Mesendoderm (in vitro differentiated cells): ENCODE data around the gene M1AP.

Source experiments
- DNase-seq: peaks from one replicate; pipeline ENCODE4 v3.0.0; 2013
- H2AK5ac ChIP-seq: 2 replicates; pipeline ENCODE4 v1.6.1; 2013; ENCODE audit warnings: low read length, inconsistent platforms
- H2BK120ac ChIP-seq: 2 replicates; pipeline ENCODE4 v1.6.1; 2013; ENCODE audit warnings: low read depth, mild to moderate bottlenecking, low read length, moderate library complexity, mixed read lengths
- H2BK15ac ChIP-seq: replicated peaks from 2 replicates; pipeline ENCODE4 v1.6.1; 2013; ENCODE audit warnings: low read depth, mild to moderate bottlenecking, moderate library complexity
- H2BK5ac ChIP-seq: 2 replicates; pipeline ENCODE4 v1.6.1; 2013; ENCODE audit warnings: low read length, inconsistent platforms
- H3K18ac ChIP-seq: 2 replicates; pipeline ENCODE4 v1.6.1; 2013; ENCODE audit warnings: mild to moderate bottlenecking, low read length, mixed read lengths
- H3K23ac ChIP-seq: one replicate; pipeline ENCODE4 v1.6.1; 2013; ENCODE audit warnings: low read length
- H3K27ac ChIP-seq: 2 replicates; pipeline ENCODE4 v1.5.1; 2013; ENCODE audit warnings: low read depth, mild to moderate bottlenecking, inconsistent platforms, low read length, moderate library complexity
- H3K27me3 ChIP-seq: 2 replicates; pipeline ENCODE4 v1.6.1; 2013; ENCODE audit warnings: low read length, control low read depth, mild to moderate bottlenecking, inconsistent platforms; ENCODE audit not compliant: insufficient read depth, poor library complexity
- H3K36me3 ChIP-seq: 2 replicates; pipeline ENCODE4 v1.6.1; 2013; ENCODE audit warnings: low read length, inconsistent platforms; ENCODE audit not compliant: control insufficient read depth, insufficient read depth
- H3K4ac ChIP-seq: one replicate; pipeline ENCODE4 v1.6.1; 2013; ENCODE audit warnings: low read depth, mild to moderate bottlenecking, low read length, moderate library complexity
- H3K4me1 ChIP-seq: 2 replicates; pipeline ENCODE4 v1.6.1; 2013; ENCODE audit warnings: low read depth, low read length, inconsistent platforms; ENCODE audit not compliant: control insufficient read depth
- H3K4me2 ChIP-seq: 2 replicates; pipeline ENCODE4 v1.6.1; 2013; ENCODE audit warnings: low read length
- H3K4me3 ChIP-seq: 2 replicates; pipeline ENCODE4 v1.5.1; 2013; ENCODE audit warnings: mild to moderate bottlenecking, low read length
- H3K56ac ChIP-seq: one replicate; pipeline ENCODE4 v1.6.1; 2013; ENCODE audit warnings: low read length
- H3K79me1 ChIP-seq: 2 replicates; pipeline ENCODE4 v1.6.1; 2013; ENCODE audit warnings: low read length, inconsistent platforms
- H3K79me2 ChIP-seq: 2 replicates; pipeline ENCODE4 v1.6.1; 2013; ENCODE audit warnings: mild to moderate bottlenecking, low read length; ENCODE audit not compliant: control insufficient read depth, insufficient read depth
- H3K9ac ChIP-seq: 2 replicates; pipeline ENCODE4 v1.6.1; 2013; ENCODE audit warnings: low read length, inconsistent platforms
- H4K5ac ChIP-seq: one replicate; pipeline ENCODE4 v1.6.1; 2013; ENCODE audit warnings: low read length
- H4K8ac ChIP-seq: one replicate; pipeline ENCODE4 v1.6.1; 2013; ENCODE audit warnings: low read depth, mild to moderate bottlenecking, control low read depth, low read length, moderate library complexity
- WGBS: extraction: QIAGEN DNeasy Blood & Tissue Kit; methylation state at CpG from one replicate; pipeline ENCODE4 v1.1.7; 2013; ENCODE audit warnings: low lambda C conversion rate, missing lambda C conversion rate; ENCODE audit not compliant: insufficient coverage; ENCODE audit errors: extremely low coverage; 5-methylcytosine and 5-hydroxymethylcytosine counted together

The M1AP gene

GRCh38 chr2:74536166-74536950, 111.8 kb downstream of the M1AP start:
- Histone ChIP-seq H3K79me1 (peaks cover 1% of the 10 kb centered on the region), H3K27me3 (no peaks in the 10 kb centered on the region), H2BK5ac (no peak overlapping the region), H4K5ac (no peak overlapping the region), H3K4ac (no peak overlapping the region), H3K36me3 (no peaks in the 10 kb centered on the region), H3K9ac (no peak overlapping the region), H3K23ac (no peak overlapping the region), H2BK15ac (no peak overlapping the region), H3K4me1 (no peaks in the 10 kb centered on the region), H3K79me2 (no peaks in the 10 kb centered on the region), H3K56ac (no peak overlapping the region), H4K8ac (no peak overlapping the region), H3K27ac (no peak overlapping the region), H2AK5ac (no peak overlapping the region), H3K18ac (no peak overlapping the region), H3K4me2 (no peak overlapping the region), H2BK120ac (no peak overlapping the region), H3K4me3 (no peak overlapping the region)
- WGBS = no CpG with 5 or more reads among the region's 23 CpGs
- DNase-seq = no peak

GRCh38 chr2:74535440-74535965, 112.6 kb downstream of the M1AP start:
- Histone ChIP-seq H3K4ac (no peak overlapping the region), H3K9ac (no peak overlapping the region), H3K56ac (no peak overlapping the region), H3K36me3 (no peaks in the 10 kb centered on the region), H3K18ac (no peak overlapping the region), H2BK5ac (no peak overlapping the region), H4K8ac (no peak overlapping the region), H3K4me2 (no peak overlapping the region), H3K27ac (no peak overlapping the region), H2BK15ac (no peak overlapping the region), H2AK5ac (no peak overlapping the region), H4K5ac (no peak overlapping the region), H3K79me1 (peaks cover 1% of the 10 kb centered on the region), H3K23ac (no peak overlapping the region), H3K27me3 (no peaks in the 10 kb centered on the region), H3K79me2 (no peaks in the 10 kb centered on the region), H3K4me1 (peaks cover 1% of the 10 kb centered on the region), H3K4me3 (no peak overlapping the region), H2BK120ac (no peak overlapping the region)
- no peak for DNase-seq
- WGBS = no CpG with 5 or more reads among the region's 10 CpGs

DNA sequence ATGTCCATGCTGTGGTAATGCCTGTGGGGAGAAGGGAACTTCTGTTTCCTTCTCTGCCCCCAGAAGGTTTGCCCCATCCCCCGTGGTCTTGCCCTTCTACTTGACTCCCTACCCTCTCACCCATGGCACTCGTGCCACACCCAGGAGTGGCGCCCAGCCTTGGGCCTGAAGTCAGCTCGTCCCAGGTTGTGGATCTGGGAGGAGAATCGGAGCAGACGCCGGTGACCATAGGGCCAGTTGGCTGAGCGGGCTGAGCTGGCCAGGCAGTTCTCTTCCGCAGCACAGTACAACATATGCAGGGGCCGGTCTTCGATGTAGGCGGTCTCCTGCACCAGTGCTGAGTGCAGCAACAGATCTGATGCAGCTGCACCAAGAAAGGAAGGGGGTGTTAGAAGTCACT, 113.7 kb downstream of the M1AP start:
- H4K8ac ChIP-seq = no peak overlapping the region
- H2BK15ac ChIP-seq = no peak overlapping the region
- H2BK5ac ChIP-seq = no peak overlapping the region
- H3K79me2 ChIP-seq = no peaks in the 10 kb centered on the region
- no peak for DNase-seq
- H3K79me1 ChIP-seq = peaks cover 1% of the 10 kb centered on the region
- peaks cover 2% of the 10 kb centered on the region for H3K4me1 ChIP-seq
- H4K5ac ChIP-seq = no peak overlapping the region
- H3K36me3 ChIP-seq = no peaks in the 10 kb centered on the region
- no peak overlapping the region for H3K27ac ChIP-seq
- H3K18ac ChIP-seq = no peak overlapping the region
- H2AK5ac ChIP-seq = no peak overlapping the region
- no peak overlapping the region for H3K23ac ChIP-seq
- H3K4me2 ChIP-seq = no peak overlapping the region
- WGBS = no CpG with 5 or more reads among the region's 12 CpGs
- H3K9ac ChIP-seq = no peak overlapping the region
- no peak overlapping the region for H3K4me3 ChIP-seq
- H2BK120ac ChIP-seq = no peak overlapping the region
- H3K56ac ChIP-seq = no peak overlapping the region
- no peak overlapping the region for H3K4ac ChIP-seq
- H3K27me3 ChIP-seq = no peaks in the 10 kb centered on the region

GRCh38 chr2:74533464-74533863, 114.7 kb downstream of the M1AP start:
- no peak overlapping the region for H3K27ac ChIP-seq
- no peak overlapping the region for H4K8ac ChIP-seq
- H3K36me3 ChIP-seq = no peaks in the 10 kb centered on the region
- no peak overlapping the region for H3K56ac ChIP-seq
- H3K4me3 ChIP-seq = no peak overlapping the region
- H2BK15ac ChIP-seq = no peak overlapping the region
- no peak overlapping the region for H3K18ac ChIP-seq
- H3K27me3 ChIP-seq = no peaks in the 10 kb centered on the region
- H3K23ac ChIP-seq = no peak overlapping the region
- no peak for DNase-seq
- no peak overlapping the region for H3K9ac ChIP-seq
- peaks cover 8% of the 10 kb centered on the region for H3K79me1 ChIP-seq
- no peak overlapping the region for H2AK5ac ChIP-seq
- peaks cover 4% of the 10 kb centered on the region for H3K4me1 ChIP-seq
- no peak overlapping the region for H4K5ac ChIP-seq
- peaks cover 7% of the 10 kb centered on the region for H3K79me2 ChIP-seq
- no peak overlapping the region for H3K4me2 ChIP-seq
- no peak overlapping the region for H2BK5ac ChIP-seq
- H2BK120ac ChIP-seq = no peak overlapping the region
- no CpG with 5 or more reads among the region's 4 CpGs for WGBS
- H3K4ac ChIP-seq = no peak overlapping the region

DNA sequence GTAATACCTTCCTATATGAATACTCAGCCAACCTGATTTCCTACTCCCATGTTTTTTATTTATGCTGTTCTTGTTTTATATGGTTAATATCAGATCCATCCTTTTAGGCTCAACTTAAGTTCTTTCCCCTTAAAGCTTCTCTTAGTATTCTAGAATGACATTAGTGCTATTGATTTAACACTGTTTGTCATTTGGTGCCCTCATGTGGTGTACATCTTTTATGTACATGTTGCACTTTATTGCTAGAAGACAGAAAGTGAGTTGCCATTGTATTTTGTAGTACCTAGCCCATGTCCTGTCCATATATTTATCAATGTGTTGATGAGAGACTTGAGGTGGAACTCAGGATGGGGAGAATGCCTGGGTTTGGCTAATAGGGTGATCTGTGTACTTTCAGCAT, 115.9 kb downstream of the M1AP start:
- Histone ChIP-seq H3K4me3 (no peak overlapping the region), H3K27ac (no peak overlapping the region), H3K27me3 (no peaks in the 10 kb centered on the region), H3K4me1 (peaks cover 8% of the 10 kb centered on the region), H2AK5ac (no peak overlapping the region), H2BK15ac (no peak overlapping the region), H3K9ac (no peak overlapping the region), H3K18ac (no peak overlapping the region), H3K23ac (no peak overlapping the region), H3K36me3 (peaks cover 2% of the 10 kb centered on the region), H3K79me2 (peaks cover 16% of the 10 kb centered on the region), H2BK120ac (no peak overlapping the region), H3K56ac (no peak overlapping the region), H3K4me2 (no peak overlapping the region), H4K5ac (no peak overlapping the region), H3K79me1 (peaks cover 17% of the 10 kb centered on the region), H4K8ac (no peak overlapping the region), H3K4ac (no peak overlapping the region), H2BK5ac (no peak overlapping the region)
- DNase-seq = no peak

DNA sequence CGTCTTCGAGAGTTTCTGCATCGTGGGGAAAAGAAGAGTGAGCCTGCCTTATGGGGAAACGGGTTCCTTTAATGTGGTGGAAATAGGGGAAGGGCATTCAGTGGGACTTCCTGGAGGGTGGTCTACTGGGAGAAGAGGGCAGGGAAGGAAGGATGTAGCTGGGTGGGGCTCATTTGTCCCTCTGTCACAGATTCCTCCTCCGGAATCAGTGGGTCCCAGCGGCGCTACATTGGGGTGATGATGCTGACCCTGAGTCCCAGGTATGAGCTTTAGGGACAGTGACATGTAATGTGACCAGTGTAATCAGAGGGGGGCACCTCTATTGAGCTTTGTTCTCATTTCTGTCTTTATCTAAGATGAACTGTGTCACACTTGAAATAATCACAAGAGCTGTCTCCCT, 116.5 kb downstream of the M1AP start:
- Histone ChIP-seq H2BK120ac (no peak overlapping the region), H3K79me1 (peaks cover 17% of the 10 kb centered on the region), H2BK5ac (no peak overlapping the region), H3K4me2 (no peak overlapping the region), H3K27ac (no peak overlapping the region), H4K5ac (no peak overlapping the region), H2AK5ac (no peak overlapping the region), H3K56ac (no peak overlapping the region), H2BK15ac (no peak overlapping the region), H3K27me3 (no peaks in the 10 kb centered on the region), H3K4ac (no peak overlapping the region), H3K4me3 (no peak overlapping the region), H3K18ac (no peak overlapping the region), H3K4me1 (peaks cover 8% of the 10 kb centered on the region), H4K8ac (no peak overlapping the region), H3K36me3 (peaks cover 6% of the 10 kb centered on the region), H3K23ac (no peak overlapping the region), H3K9ac (no peak overlapping the region), H3K79me2 (peaks cover 16% of the 10 kb centered on the region)
- WGBS = no CpG with 5 or more reads among the region's 7 CpGs
- no peak for DNase-seq
